BE2C (cell line): Measurements from ENCODE around the gene MBTPS1.
"Not testable (repeated sequence)": the region's sequence is repeated elsewhere in the genome, so short reads cannot be mapped to it uniquely, and the experiment has no call there.

Experiments used
- DNase-seq: peaks from one replicate; pipeline ENCODE4 v3.0.0-alpha.2; 2020
- H3K27me3 ChIP-seq: fragments of 250-450 bp; sonication (Bioruptor Pico); 2 replicates; pipeline ENCODE4 v1.5.1; 2020; ENCODE audit warnings: mild to moderate bottlenecking
- H3K36me3 ChIP-seq: fragments of 250-450 bp; sonication (Bioruptor Pico); 2 replicates; pipeline ENCODE4 v1.5.1; 2020; ENCODE audit warnings: mild to moderate bottlenecking
- H3K4me1 ChIP-seq: fragments of 250-450 bp; sonication (Bioruptor Pico); 2 replicates; pipeline ENCODE4 v1.5.1; 2020
- H3K4me3 ChIP-seq: 2 replicates; pipeline ENCODE4 v1.5.1; 2011; ENCODE audit warnings: low read depth, low read length
- H3K9me3 ChIP-seq: fragments of 250-450 bp; sonication (Bioruptor Pico); 2 replicates; pipeline ENCODE4 v1.5.1; 2020
- TF ChIP-seq, protein P1 (sequence below): IDR thresholded peaks from 2 replicates; pipeline ENCODE4 v1.5.1; 2012; ENCODE audit warnings: mild to moderate bottlenecking, low read depth, low read length

Gene MBTPS1

DNA sequence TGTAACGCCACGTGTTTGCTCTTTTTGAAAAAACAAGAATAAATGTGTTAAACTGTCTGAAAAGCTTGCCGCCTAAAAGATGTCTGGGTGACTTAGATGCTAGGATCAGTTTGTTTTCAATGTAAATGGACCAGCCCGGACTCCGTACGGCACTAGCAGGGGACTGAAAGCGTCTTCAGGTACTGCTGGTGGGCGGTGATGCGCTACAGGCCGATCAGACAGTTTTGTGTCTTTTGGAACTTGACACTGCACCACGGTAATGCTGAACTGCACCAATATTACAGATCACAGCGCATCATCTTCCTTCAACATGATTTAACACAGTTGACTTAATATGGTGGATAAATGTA, 727 bp upstream of the MBTPS1 start:
- DNase-seq: no peak
- H3K4me1 ChIP-seq: no peaks in the 10 kb centered on the region
- TF ChIP-seq, protein P1, sequence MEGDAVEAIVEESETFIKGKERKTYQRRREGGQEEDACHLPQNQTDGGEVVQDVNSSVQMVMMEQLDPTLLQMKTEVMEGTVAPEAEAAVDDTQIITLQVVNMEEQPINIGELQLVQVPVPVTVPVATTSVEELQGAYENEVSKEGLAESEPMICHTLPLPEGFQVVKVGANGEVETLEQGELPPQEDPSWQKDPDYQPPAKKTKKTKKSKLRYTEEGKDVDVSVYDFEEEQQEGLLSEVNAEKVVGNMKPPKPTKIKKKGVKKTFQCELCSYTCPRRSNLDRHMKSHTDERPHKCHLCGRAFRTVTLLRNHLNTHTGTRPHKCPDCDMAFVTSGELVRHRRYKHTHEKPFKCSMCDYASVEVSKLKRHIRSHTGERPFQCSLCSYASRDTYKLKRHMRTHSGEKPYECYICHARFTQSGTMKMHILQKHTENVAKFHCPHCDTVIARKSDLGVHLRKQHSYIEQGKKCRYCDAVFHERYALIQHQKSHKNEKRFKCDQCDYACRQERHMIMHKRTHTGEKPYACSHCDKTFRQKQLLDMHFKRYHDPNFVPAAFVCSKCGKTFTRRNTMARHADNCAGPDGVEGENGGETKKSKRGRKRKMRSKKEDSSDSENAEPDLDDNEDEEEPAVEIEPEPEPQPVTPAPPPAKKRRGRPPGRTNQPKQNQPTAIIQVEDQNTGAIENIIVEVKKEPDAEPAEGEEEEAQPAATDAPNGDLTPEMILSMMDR: no peak

DNA sequence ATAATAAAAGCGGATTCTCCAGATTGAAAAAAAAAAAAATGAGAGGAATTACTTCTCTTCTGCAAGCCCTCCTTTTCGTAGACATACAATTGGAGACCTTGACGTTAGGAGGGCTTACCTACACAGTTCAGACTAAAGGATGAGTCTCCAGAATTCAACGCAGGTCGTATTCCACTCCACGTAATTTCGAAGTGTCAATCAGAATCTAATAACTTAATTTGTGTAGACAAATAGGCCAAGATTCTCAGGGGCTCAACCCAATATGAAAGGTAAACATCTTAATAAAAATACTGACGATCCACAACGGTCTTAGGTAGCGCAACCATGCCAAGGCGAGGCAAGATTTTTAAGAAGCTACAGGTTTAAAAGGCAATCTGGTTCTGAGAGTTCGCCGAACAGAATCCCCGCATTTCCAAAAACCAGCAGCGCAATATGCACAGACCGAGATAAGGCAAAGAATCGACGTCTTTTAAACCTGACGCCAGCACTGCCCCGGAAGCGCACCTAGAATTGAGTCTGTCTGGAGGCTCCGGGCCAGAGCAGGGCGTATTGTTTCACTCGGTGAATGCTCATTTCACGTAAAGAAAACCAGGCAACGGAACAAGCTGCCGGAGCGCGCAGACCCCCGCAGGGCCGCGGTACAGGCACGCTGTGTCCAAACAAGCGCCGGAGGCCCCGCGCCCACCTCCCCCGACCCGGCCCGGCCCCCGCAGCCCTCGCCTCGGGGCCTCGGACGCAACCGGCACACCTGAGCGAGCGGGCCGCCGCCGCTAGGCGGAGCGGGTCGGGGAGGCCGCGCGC, 623 bp downstream of the MBTPS1 start:
- H3K27me3 ChIP-seq: no peaks in the 10 kb centered on the region
- DNase-seq: no peak
- H3K4me3 ChIP-seq: peak overlapping the region; percentile 89
- H3K36me3 ChIP-seq: no peaks in the 10 kb centered on the region; the same call in 1 of the 2 replicates
- TF ChIP-seq, protein P1: no peak
- H3K4me1 ChIP-seq: no peaks in the 10 kb centered on the region
- H3K9me3 ChIP-seq: no peaks in the 10 kb centered on the region

More for the DNA sequence above, 727 bp upstream of the MBTPS1 start:
- Histone ChIP-seq H3K27me3 (no peaks in the 10 kb centered on the region), H3K4me3 (peak overlapping the region; percentile 89), H3K9me3 (no peaks in the 10 kb centered on the region), H3K36me3 (no peaks in the 10 kb centered on the region)

DNA sequence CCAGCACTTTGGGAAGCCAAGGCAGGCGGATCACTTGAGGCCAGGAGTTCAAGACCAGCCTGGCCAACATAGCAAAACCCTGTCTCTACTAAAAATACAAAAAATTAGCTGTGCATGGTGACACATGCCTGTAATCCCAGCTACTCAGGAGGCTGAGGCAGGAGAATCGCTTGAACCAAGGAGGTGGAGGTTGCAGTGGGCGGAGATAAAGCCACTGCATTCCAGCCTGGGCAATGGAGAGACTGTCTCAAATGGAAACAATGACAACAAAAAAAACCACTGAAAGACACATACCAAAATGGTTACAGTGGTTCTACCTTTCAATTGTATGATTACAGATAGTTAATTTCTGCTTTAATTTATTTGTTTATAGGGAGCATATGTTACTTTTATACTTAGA, 4.8 kb downstream of the MBTPS1 start:
- H3K9me3 ChIP-seq, DNase-seq: not testable (repeated sequence)

DNA sequence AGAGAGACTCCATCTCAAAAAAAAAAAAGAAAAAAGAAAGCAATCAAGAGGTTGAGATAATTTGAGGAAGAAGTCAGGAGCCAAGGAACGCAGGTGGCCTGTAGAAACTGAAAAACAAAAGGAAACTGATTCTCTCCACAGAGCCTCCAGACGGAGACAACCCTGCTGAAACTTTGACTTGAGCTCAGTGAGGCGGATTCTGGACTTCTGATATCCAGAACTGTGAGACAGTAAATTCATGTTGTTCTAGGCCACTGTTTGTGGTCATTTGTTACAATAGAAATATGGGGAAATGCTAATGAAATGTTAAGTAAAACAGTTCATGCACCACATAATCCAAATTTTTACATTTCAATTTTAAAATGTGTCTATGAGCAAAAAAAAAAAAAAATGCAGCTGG, 5.2 kb downstream of the MBTPS1 start:
- H3K4me3 ChIP-seq: no peak overlapping the region

More for the DNA sequence above, 4.8 kb downstream of the MBTPS1 start:
- not testable (repeated sequence) for H3K36me3 ChIP-seq, H3K4me3 ChIP-seq, H3K4me1 ChIP-seq, H3K27me3 ChIP-seq

DNA sequence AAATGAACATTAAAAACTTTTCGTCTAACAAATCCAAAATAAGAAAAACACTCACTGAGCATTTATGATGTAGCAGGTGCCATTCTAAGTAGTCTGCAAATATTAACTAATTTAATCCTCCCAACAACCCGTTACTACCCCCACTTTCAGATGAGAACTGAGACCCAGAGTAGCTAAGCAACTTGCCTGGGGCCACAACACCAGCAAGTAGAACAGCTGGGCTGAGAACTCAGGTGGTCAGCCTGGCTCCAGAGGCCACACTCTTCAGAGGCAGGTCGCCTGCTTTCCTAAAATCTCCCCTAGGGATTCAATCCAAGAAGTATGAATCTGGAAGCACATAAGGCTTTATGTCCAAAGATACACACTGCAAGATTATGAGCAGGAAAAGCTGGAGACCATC, 6.2 kb downstream of the MBTPS1 start:
- no peaks in the 10 kb centered on the region for H3K27me3 ChIP-seq
- DNase-seq: no peak
- H3K4me3 ChIP-seq: no peak overlapping the region
- H3K36me3 ChIP-seq: no peaks in the 10 kb centered on the region; the same call in 1 of the 2 replicates
- no peaks in the 10 kb centered on the region for H3K9me3 ChIP-seq
- no peaks in the 10 kb centered on the region for H3K4me1 ChIP-seq
- TF ChIP-seq, protein P1: no peak

More for the DNA sequence above, 5.2 kb downstream of the MBTPS1 start:
- Histone ChIP-seq H3K4me1 (no peaks in the 10 kb centered on the region), H3K27me3 (no peaks in the 10 kb centered on the region), H3K9me3 (no peaks in the 10 kb centered on the region), H3K36me3 (no peaks in the 10 kb centered on the region; the same call in 1 of the 2 replicates)
- no peak for DNase-seq
- TF ChIP-seq, protein P1: no peak

DNA sequence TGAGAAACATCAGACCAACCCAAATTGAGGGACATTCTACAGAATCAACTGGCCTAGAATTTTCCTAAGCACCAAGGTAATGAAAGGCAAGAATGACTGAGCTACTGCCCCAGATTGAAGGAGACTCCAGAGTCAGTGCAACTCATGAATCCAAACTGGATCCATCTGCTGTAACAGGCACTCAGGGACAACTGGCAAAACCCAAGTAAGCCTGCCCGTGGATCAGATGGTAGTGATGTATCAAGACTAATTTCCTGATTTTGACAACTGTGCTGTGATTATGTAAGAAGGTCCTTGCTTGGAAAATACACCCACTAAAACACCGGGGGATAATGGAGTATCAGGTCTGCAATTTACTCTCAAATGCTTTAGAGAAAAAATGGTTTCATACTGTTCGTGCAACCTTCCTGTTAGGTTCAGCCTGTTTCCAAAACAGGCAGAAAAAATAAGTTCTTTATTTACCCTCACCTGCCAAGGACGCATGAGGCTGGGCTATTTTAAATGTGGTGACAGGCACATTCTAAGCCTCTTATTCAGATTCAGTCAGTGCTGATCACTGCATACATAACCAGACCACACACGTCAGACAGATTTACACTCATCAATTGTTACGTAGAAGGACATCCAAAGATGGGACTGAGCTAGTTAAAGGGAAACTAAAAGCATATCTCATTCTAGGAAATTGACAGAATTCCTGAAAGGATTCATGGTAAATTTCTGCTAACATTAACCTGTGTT, 7.0 kb downstream of the MBTPS1 start:
- Histone ChIP-seq H3K4me3 (no peak overlapping the region), H3K36me3 (no peaks in the 10 kb centered on the region; the same call in 1 of the 2 replicates)

More for the DNA sequence above, 7.0 kb downstream of the MBTPS1 start:
- no peak for DNase-seq
- TF ChIP-seq, protein P1: no peak
- H3K9me3 ChIP-seq: no peaks in the 10 kb centered on the region
- no peaks in the 10 kb centered on the region for H3K4me1 ChIP-seq
- H3K27me3 ChIP-seq: no peaks in the 10 kb centered on the region
